Activated T-cell treated with anti-CD3 and anti-CD28 coated beads for 1 hour (primary cell): ENCODE data around the gene PPP2R3A.
A peak's percentile ranks its signal among the peaks of the same experiment; 100 is the strongest.

ENCODE experiments used
- DNase-seq: peaks from one replicate; pipeline ENCODE4 v3.0.0-alpha.2; 2020; ENCODE audit warnings: low read depth

PPP2R3A gene

DNA sequence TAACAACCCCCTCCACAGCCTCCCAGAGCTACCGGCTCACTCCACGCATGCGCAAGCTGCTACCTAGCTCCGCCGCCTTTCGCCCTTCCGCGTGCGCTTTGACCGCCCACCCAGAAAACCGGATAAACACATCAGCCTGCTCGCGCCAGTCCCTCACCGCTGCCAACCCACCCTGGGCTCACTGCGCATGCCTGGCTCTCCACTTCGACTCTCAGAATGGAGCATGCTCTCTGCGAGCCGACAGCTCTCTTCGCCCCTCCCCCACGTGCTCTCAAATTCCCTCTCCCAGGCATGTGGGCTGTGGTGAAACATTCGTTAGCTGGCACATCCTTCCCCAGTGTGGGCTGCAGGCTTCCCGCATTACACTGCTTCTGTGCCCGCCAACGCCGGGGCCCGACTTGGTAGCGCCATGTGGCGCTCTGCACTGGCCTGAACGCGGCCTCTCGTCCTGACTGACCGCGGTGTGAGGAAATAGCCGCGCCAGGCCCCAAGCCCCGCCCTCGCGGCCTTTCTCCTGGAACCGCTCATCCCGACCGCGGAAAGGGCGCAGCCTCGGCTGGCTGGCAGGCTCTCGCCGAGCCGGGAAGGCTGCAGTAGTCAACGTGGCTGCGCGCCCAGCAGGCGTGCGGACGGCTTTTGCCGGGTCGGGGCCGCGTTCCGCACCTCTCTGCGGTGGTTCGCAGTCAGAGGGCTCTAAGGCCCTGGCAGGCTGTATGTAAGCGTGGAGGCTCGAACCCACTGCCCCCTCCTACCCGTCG, 231.1 kb downstream of the PPP2R3A start:
- DNase-seq = peak; percentile 99

DNA sequence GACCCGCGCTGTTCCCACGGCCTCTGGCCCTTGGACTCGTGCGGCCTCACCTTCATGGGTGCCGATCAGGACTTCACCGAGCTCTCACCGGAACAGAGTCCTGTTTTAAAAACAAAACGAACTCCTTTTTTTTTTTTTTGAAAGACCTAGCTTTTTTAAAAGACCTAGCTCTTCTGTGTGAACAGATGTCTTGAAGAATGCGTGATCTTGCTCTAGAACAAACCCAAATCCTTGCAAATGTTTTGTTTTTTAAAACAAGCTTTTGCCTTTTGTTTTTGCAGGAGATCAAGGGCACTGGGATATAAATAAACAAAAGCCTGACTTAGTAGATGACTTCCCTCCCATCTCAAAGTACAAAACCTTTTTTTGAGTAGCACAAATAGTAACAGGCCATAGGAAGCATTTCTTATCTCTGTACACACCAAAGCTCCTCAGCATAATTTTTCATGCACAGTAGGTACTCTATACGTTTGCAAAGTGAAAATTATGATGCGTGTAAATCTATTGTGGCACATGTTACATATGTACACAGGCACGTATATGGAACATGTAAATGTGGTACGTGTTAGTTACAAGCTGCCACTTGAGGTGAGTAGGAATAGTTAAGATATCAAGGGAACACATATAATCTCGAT, 231.7 kb downstream of the PPP2R3A start:
- DNase-seq = no peak
